ENCODE results near the gene SPO11. TPM values are rescaled to one million over a fixed set of nuclear protein-coding genes. Genes with fewer than 3 reads are reported as not detected.

SPO11 gene
- polyA plus RNA-seq, 1 donor (not counting 4 experiments of a cell fraction or from before 2014, with no cell fraction given), result not detected

GRCh38 chr20:57351042-57351783 lies 21.6 kb downstream of the SPO11 start, which contains the start of gene RAE1:
Gene RAE1 (plus strand): TSS chr20:57351255. CDS start chr20:57354039, 2,784 bp downstream.
- H3K4me2 ChIP-seq (ENCODE audit: control insufficient read depth, extremely low read depth, insufficient read depth, low read depth, low read length), result peak within 1 kb of the TSS; percentile 72
- dilution Hi-C loops (cut with MboI; ENCODE audit: extremely low pct_ligation_motif_present, low sequenced_read_pairs), result no loop called here

GRCh38 chr20:57352305-57352704 lies 22.7 kb downstream of the SPO11 start:
- Histone ChIP-seq H3K27me3 (ENCODE audit: control insufficient read depth, extremely low read depth, insufficient read depth, low read length) (no peaks in the 10 kb centered on the region), H3K9ac (ENCODE audit: control insufficient read depth, extremely low read depth, insufficient read depth, low read length) (peak overlapping the region; percentile 92), H3K9me3 (ENCODE audit: control insufficient read depth, low read depth, low read length) (no peaks in the 10 kb centered on the region), H3K27ac (ENCODE audit: control insufficient read depth, insufficient read depth, low read length) (peak overlapping the region; percentile 91), H3K4me1 (ENCODE audit: control insufficient read depth, extremely low read depth, insufficient read depth, low read length) (peaks cover 11% of the 10 kb centered on the region), H3K36me3 (ENCODE audit: control insufficient read depth in 2 of 2, extremely low read depth in 1 of 2, insufficient read depth in 2 of 2, low read length in 2 of 2) (peaks cover 14 to 25% of the 10 kb centered on the region in 2 experiments), H3K79me2 (ENCODE audit: control insufficient read depth, insufficient read depth, low read length) (peaks cover 37% of the 10 kb centered on the region), H4K20me1 (ENCODE audit: control insufficient read depth, extremely low read depth, insufficient read depth, low read length) (no peaks in the 10 kb centered on the region), H2AFZ (ENCODE audit: control insufficient read depth, low read length) (no peak overlapping the region), H3K4me3 (ENCODE audit: control insufficient read depth in 2 of 3, extremely low read depth in 1 of 3, insufficient read depth in 2 of 3, low read depth in 1 of 3, low read length in 3 of 3) (peak overlapping the region in 2 of 3 experiments; percentile 65 to 96), H3K9me1 (ENCODE audit: control insufficient read depth, extremely low read depth, insufficient read depth, low read length) (no peaks in the 10 kb centered on the region), H3K4me2 (ENCODE audit: control insufficient read depth, extremely low read depth, insufficient read depth, low read depth, low read length) (peak overlapping the region; percentile 72)
- FAIRE-seq (no peak), DNase-seq (ENCODE audit: low read depth, low spot score) (no peak)
- dilution Hi-C loops (cut with MboI; ENCODE audit: extremely low pct_ligation_motif_present, low sequenced_read_pairs), result no loop called here
- no peak for TF ChIP-seq EZH2 (IDR thresholded peaks at IDR 0.05; ENCODE audit: low read length)
- TF ChIP-seq, protein P1, sequence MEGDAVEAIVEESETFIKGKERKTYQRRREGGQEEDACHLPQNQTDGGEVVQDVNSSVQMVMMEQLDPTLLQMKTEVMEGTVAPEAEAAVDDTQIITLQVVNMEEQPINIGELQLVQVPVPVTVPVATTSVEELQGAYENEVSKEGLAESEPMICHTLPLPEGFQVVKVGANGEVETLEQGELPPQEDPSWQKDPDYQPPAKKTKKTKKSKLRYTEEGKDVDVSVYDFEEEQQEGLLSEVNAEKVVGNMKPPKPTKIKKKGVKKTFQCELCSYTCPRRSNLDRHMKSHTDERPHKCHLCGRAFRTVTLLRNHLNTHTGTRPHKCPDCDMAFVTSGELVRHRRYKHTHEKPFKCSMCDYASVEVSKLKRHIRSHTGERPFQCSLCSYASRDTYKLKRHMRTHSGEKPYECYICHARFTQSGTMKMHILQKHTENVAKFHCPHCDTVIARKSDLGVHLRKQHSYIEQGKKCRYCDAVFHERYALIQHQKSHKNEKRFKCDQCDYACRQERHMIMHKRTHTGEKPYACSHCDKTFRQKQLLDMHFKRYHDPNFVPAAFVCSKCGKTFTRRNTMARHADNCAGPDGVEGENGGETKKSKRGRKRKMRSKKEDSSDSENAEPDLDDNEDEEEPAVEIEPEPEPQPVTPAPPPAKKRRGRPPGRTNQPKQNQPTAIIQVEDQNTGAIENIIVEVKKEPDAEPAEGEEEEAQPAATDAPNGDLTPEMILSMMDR (optimal IDR thresholded peaks at IDR 0.05 in 1 of 3, IDR thresholded peaks at IDR 0.05 in 1 of 3, conservative IDR thresholded peaks at IDR 0.05 in 1 of 3; ENCODE audit: extremely low read depth in 1 of 3, insufficient read depth in 2 of 3, low read length in 3 of 3), result no peak

More at GRCh38 chr20:57351042-57351783, 21.6 kb downstream of the SPO11 start, which contains the start of gene RAE1:
- TF ChIP-seq EZH2 (IDR thresholded peaks at IDR 0.05; ENCODE audit: low read length), result no peak
- TF ChIP-seq, protein P1 (optimal IDR thresholded peaks at IDR 0.05 in 1 of 3, IDR thresholded peaks at IDR 0.05 in 1 of 3, conservative IDR thresholded peaks at IDR 0.05 in 1 of 3; ENCODE audit: extremely low read depth in 1 of 3, insufficient read depth in 2 of 3, low read length in 3 of 3), result no peak
- peak within 1 kb of the TSS; percentile 91 for H3K27ac ChIP-seq (ENCODE audit: control insufficient read depth, insufficient read depth, low read length)
- no peaks in the 10 kb centered on the region for H3K9me3 ChIP-seq (ENCODE audit: control insufficient read depth, low read depth, low read length)
- no peaks in the 10 kb centered on the region for H3K27me3 ChIP-seq (ENCODE audit: control insufficient read depth, extremely low read depth, insufficient read depth, low read length)
- peaks cover 11 to 17% of the 10 kb centered on the region in 2 experiments for H3K36me3 ChIP-seq (ENCODE audit: control insufficient read depth in 2 of 2, extremely low read depth in 1 of 2, insufficient read depth in 2 of 2, low read length in 2 of 2)
- DNase-seq (ENCODE audit: low read depth, low spot score) (peak; percentile 50), FAIRE-seq (peak; percentile 67)
- peaks cover 31% of the 10 kb centered on the region for H3K79me2 ChIP-seq (ENCODE audit: control insufficient read depth, insufficient read depth, low read length)
- H2AFZ ChIP-seq (ENCODE audit: control insufficient read depth, low read length), result peak within 1 kb of the TSS; percentile 89
- H3K4me1 ChIP-seq (ENCODE audit: control insufficient read depth, extremely low read depth, insufficient read depth, low read length), result peaks cover 11% of the 10 kb centered on the region
- no peaks in the 10 kb centered on the region for H4K20me1 ChIP-seq (ENCODE audit: control insufficient read depth, extremely low read depth, insufficient read depth, low read length)
- H3K9me1 ChIP-seq (ENCODE audit: control insufficient read depth, extremely low read depth, insufficient read depth, low read length), result no peaks in the 10 kb centered on the region
- peak within 1 kb of the TSS; percentile 92 for H3K9ac ChIP-seq (ENCODE audit: control insufficient read depth, extremely low read depth, insufficient read depth, low read length)
- peak within 1 kb of the TSS; percentile 65 to 96 (median 83) for H3K4me3 ChIP-seq (ENCODE audit: control insufficient read depth in 2 of 3, extremely low read depth in 1 of 3, insufficient read depth in 2 of 3, low read depth in 1 of 3, low read length in 3 of 3)
